HCT116 (cell line): ENCODE results near the gene PITPNC1. TPM values are rescaled to one million over a fixed set of nuclear protein-coding genes. Genes with fewer than 3 reads are reported as not detected.

Experiments used
- ATAC-seq: fragments of 200-7000 bp; cut with Tn5 transposase; 2 replicates; pipeline ENCODE4 v1.9.1; 2020; ENCODE audit warnings: mild to moderate bottlenecking, moderate library complexity
- BruUV-seq: library from RNA; stranded (reverse); fragments of 400-500 nt; replicated peaks from 2 replicates; lab custom pipeline; 2021; lab: Mats Ljungman, UMichigan
- CTCF ChIA-PET: fragments of 300-600 bp; sonication (Branson Sonifier 250); formaldehyde crosslinking; loops from one replicate; lab custom pipeline; 2021; ENCODE audit warnings: antibody characterized with exemption; lab: Charles Lee
- POLR2A ChIA-PET: fragments of 300-600, 350-600 bp; sonication (Branson Sonifier 250); formaldehyde crosslinking; loops from one replicate; lab custom pipeline; 2021; ENCODE audit warnings: antibody characterized with exemption; lab: Charles Lee
- RAD21 ChIA-PET, 2 experiments: fragments of 300-600 bp; sonication (Branson Sonifier 250); formaldehyde crosslinking; loops; one replicate each; lab custom pipeline; 2023; ENCODE audit warnings: low total read pairs in 2 of 2; ENCODE audit not compliant: uncharacterized antibody in 2 of 2, unreplicated experiment in 2 of 2, low non-redundant PET in 1 of 2; lab: Charles Lee
- DNase-seq: peaks from one replicate; pipeline ENCODE4 v3.0.0-alpha.2; 2010; ENCODE audit warnings: low read depth, low spot score
- H2AFZ ChIP-seq: fragments of 200-600 bp; shearing (Covaris generic), sonication (generic); 2 replicates; pipeline ENCODE4 v1.6.1; 2017; ENCODE audit warnings: low read depth, mixed run types, mixed read lengths, antibody characterized with exemption, low read length; ENCODE audit not compliant: poor library complexity, severe bottlenecking
- H3K27ac ChIP-seq: 2 replicates; pipeline ENCODE4 v1.5.1; 2012; ENCODE audit warnings: low read depth, low read length
- H3K27me3 ChIP-seq: fragments of 200-600 bp; sonication (generic); 2 replicates; pipeline ENCODE4 v1.6.1; 2016; ENCODE audit warnings: mixed run types, low read length, mixed read lengths; ENCODE audit not compliant: insufficient read depth
- H3K36me3 ChIP-seq, 2 experiments: fragments of 200-500 bp in 1 of 2; fragments of 200-600 bp in 1 of 2; sonication (Bioruptor generic) in 1 of 2; sonication (generic) in 1 of 2; 2 replicates each; pipeline versions ENCODE4 v1.5.1 to v1.6.1; 2014 to 2016; ENCODE audit warnings: low read length in 2 of 2, inconsistent platforms in 1 of 2, mixed read lengths in 1 of 2, mixed run types in 1 of 2; ENCODE audit not compliant: insufficient read depth in 2 of 2, control insufficient read depth in 1 of 2
- H3K4me1 ChIP-seq, 2 experiments: fragments of 200-600 bp in 1 of 2; sonication (generic) in 1 of 2; 2 replicates each; pipeline versions ENCODE4 v1.5.1 to v1.6.1; 2012 to 2017; ENCODE audit warnings: low read length in 2 of 2, inconsistent platforms in 1 of 2, mild to moderate bottlenecking in 1 of 2, mixed read lengths in 1 of 2, mixed run types in 1 of 2, moderate library complexity in 1 of 2; ENCODE audit not compliant: insufficient read depth in 2 of 2, control insufficient read depth in 1 of 2
- H3K4me2 ChIP-seq: fragments of 200-600 bp; sonication (generic); 2 replicates; pipeline ENCODE4 v1.6.1; 2017; ENCODE audit warnings: mixed run types, low read length, mixed read lengths
- H3K4me3 ChIP-seq, 2 experiments: fragments of 200-600 bp in 1 of 2; sonication (generic) in 1 of 2; replicated peaks in 1 of 2; 2 replicates each; pipeline ENCODE4 v1.5.1; 2011 to 2016; ENCODE audit warnings: low read length in 2 of 2, control low read depth in 1 of 2, low read depth in 1 of 2, mild to moderate bottlenecking in 1 of 2, mixed read lengths in 1 of 2, mixed run types in 1 of 2
- H3K79me2 ChIP-seq: fragments of 200-600 bp; sonication (generic); 2 replicates; pipeline ENCODE4 v1.6.1; 2017; ENCODE audit warnings: mild to moderate bottlenecking, mixed run types, low read length, moderate library complexity, mixed read lengths; ENCODE audit not compliant: insufficient read depth
- H3K9ac ChIP-seq: fragments of 200-600 bp; sonication (generic); 2 replicates; pipeline ENCODE4 v1.6.1; 2016; ENCODE audit warnings: low read length, mixed read lengths
- H3K9me2 ChIP-seq: fragments of 200-600 bp; sonication (generic), shearing (Covaris generic); 2 replicates; pipeline ENCODE4 v1.6.1; 2017; ENCODE audit warnings: mixed run types, mild to moderate bottlenecking, moderate library complexity; ENCODE audit not compliant: insufficient read depth
- H3K9me3 ChIP-seq, 2 experiments: fragments of 200-500 bp in 1 of 2; fragments of 200-600 bp in 1 of 2; sonication (Bioruptor generic) in 1 of 2; sonication (generic) in 1 of 2; 2 replicates each; pipeline ENCODE4 v1.6.1; 2014 to 2017; ENCODE audit warnings: low read length in 2 of 2, mixed read lengths in 2 of 2, inconsistent platforms in 1 of 2, low read depth in 1 of 2, mild to moderate bottlenecking in 1 of 2, mixed run types in 1 of 2, moderate library complexity in 1 of 2; ENCODE audit not compliant: control insufficient read depth in 1 of 2, insufficient read depth in 1 of 2
- H4K20me1 ChIP-seq: fragments of 200-600 bp; sonication (generic), shearing (Covaris generic); 2 replicates; pipeline ENCODE4 v1.6.1; 2017; ENCODE audit warnings: mixed run types, mild to moderate bottlenecking, moderate library complexity; ENCODE audit not compliant: insufficient read depth
- CBX3 ChIP-seq: IDR thresholded peaks from 2 replicates; pipeline ENCODE4 v1.6.1; 2012; ENCODE audit warnings: low read depth
- CEBPB ChIP-seq: IDR thresholded peaks from 2 replicates; pipeline ENCODE4 v1.6.1; 2012; ENCODE audit warnings: low read depth
- CTCF ChIP-seq, 3 experiments: fragments of 200-600 bp in 1 of 3; sonication (generic) in 1 of 3; IDR thresholded peaks in 2 of 3; conservative IDR thresholded peaks in 1 of 3; 2 replicates each; pipeline ENCODE4 v1.5.1; 2012 to 2017; ENCODE audit warnings: low read depth in 2 of 3, low read length in 2 of 3, antibody characterized with exemption in 1 of 3, borderline replicate concordance in 1 of 3, control low read depth in 1 of 3, mild to moderate bottlenecking in 1 of 3, mixed read lengths in 1 of 3, mixed run types in 1 of 3, moderate library complexity in 1 of 3; ENCODE audit not compliant: insufficient read depth in 1 of 3
- EGR1 ChIP-seq: IDR thresholded peaks from 2 replicates; pipeline ENCODE4 v1.6.1; 2012; ENCODE audit warnings: low read depth
- ELF1 ChIP-seq: IDR thresholded peaks from 2 replicates; pipeline ENCODE4 v1.6.1; 2012; ENCODE audit warnings: low read depth, borderline replicate concordance
- EZH2phosphoT487 ChIP-seq: fragments of 200-600 bp; IDR thresholded peaks from 2 replicates; pipeline ENCODE4 v1.6.1; 2018; ENCODE audit warnings: antibody characterized with exemption, borderline replicate concordance
- FOSL1 ChIP-seq: IDR thresholded peaks from 2 replicates; pipeline ENCODE4 v1.6.1; 2012; ENCODE audit warnings: low read depth
- JUND ChIP-seq: IDR thresholded peaks from 2 replicates; pipeline ENCODE4 v1.6.1; 2012
- MAX ChIP-seq: IDR thresholded peaks from 2 replicates; pipeline ENCODE4 v1.6.1; 2012
- POLR2A ChIP-seq: IDR thresholded peaks from 2 replicates; pipeline ENCODE4 v1.7.0; 2011; ENCODE audit warnings: borderline replicate concordance; ENCODE audit not compliant: insufficient read depth, insufficient read length; ENCODE audit errors: extremely low read depth
- POLR2AphosphoS5 ChIP-seq: IDR thresholded peaks from 2 replicates; pipeline ENCODE4 v1.6.1; 2011; ENCODE audit warnings: mild to moderate bottlenecking, low read depth, low read length, moderate library complexity
- RAD21 ChIP-seq: IDR thresholded peaks from 2 replicates; pipeline ENCODE4 v1.6.1; 2012; ENCODE audit warnings: low read depth, mild to moderate bottlenecking
- REST ChIP-seq: IDR thresholded peaks from 2 replicates; pipeline ENCODE4 v1.6.1; 2012; ENCODE audit warnings: low read depth
- SRF ChIP-seq: IDR thresholded peaks from 2 replicates; pipeline ENCODE4 v1.6.1; 2012; ENCODE audit warnings: low read depth
- TCF7L2 ChIP-seq: IDR thresholded peaks from 2 replicates; pipeline ENCODE4 v1.7.0; 2011; ENCODE audit warnings: borderline replicate concordance, inconsistent platforms; ENCODE audit not compliant: insufficient read depth, insufficient read length; ENCODE audit errors: extremely low read depth
- ZFX ChIP-seq: fragments of 450-650 bp; IDR thresholded peaks from 2 replicates; pipeline ENCODE4 v1.6.1; 2017
- ZNF274 ChIP-seq: fragments of 200-500 bp; sonication (Bioruptor generic); IDR thresholded peaks from 2 replicates; pipeline ENCODE4 v1.6.1; 2014; ENCODE audit warnings: mild to moderate bottlenecking, low read depth, low read length, inconsistent platforms
- intact Hi-C: fragments of 100-400 bp; cut with micrococcal nuclease; formaldehyde crosslinking; loops from 2 replicates; pipeline ENCODE4 v1.10.0; 2022
- total RNA-seq: library from RNA; stranded (reverse); gene quantifications from one replicate; pipeline ENCODE4 v1.2.1, GENCODE V29; 2021; ENCODE audit not compliant: unreplicated experiment

Gene PITPNC1
- total RNA-seq, 1 experiment from 2014 or later, result 41.9 TPM

- no peak overlapping the region for H3K4me3 ChIP-seq
- no peaks in the 10 kb centered on the region for H3K9me2 ChIP-seq
- peaks cover 9 to 12% of the 10 kb centered on the region in 2 experiments for H3K4me1 ChIP-seq
- no peaks in the 10 kb centered on the region for H3K27me3 ChIP-seq
- POLR2A ChIA-PET, result no interaction called here
- no peak for TF ChIP-seq CTCF (IDR thresholded peaks at IDR 0.05 in 2 of 3, conservative IDR thresholded peaks at IDR 0.05 in 1 of 3; ENCODE audit: borderline replicate concordance in 1 of 3, insufficient read depth in 1 of 3, low read depth in 2 of 3, low read length in 2 of 3)
- no peak for TF ChIP-seq SRF
- no peak for TF ChIP-seq JUND
- no peak for TF ChIP-seq MAX
- no peak for TF ChIP-seq FOSL1
- TF ChIP-seq EZH2phosphoT487, result no peak
- TF ChIP-seq EGR1, result no peak
- no peak for TF ChIP-seq CEBPB
- TF ChIP-seq POLR2AphosphoS5, result no peak
- no peak for TF ChIP-seq ELF1
- no peak for TF ChIP-seq RAD21
- no peak for TF ChIP-seq TCF7L2
- TF ChIP-seq REST, result no peak
- TF ChIP-seq POLR2A, result no peak
- no peak for TF ChIP-seq ZNF274
- TF ChIP-seq ZFX, result no peak
- no peak for TF ChIP-seq CBX3
- no peak for ATAC-seq
- peaks cover 0 to 6% of the 10 kb centered on the region in 2 experiments; a peak in 1 of 4 replicates for H3K9me3 ChIP-seq
- H3K4me2 ChIP-seq, result no peak overlapping the region
- CTCF ChIA-PET, result no interaction called here
- no peaks in the 10 kb centered on the region for H3K79me2 ChIP-seq
- H3K27ac ChIP-seq, result no peak overlapping the region
- no peak overlapping the region for H2AFZ ChIP-seq
- no peak for DNase-seq
- RAD21 ChIA-PET, result no interaction called here
- intact Hi-C loops, result no loop called here
- H3K9ac ChIP-seq, result no peak overlapping the region
- H3K36me3 ChIP-seq, result no peaks in the 10 kb centered on the region
- no TSS peak for BruUV-seq
- H4K20me1 ChIP-seq, result no peaks in the 10 kb centered on the region
Measured at GRCh38 chr17:67520252-67520906, 143.3 kb downstream of the PITPNC1 start.
